WTC11 (cell line): ENCODE measurements around the gene SYNE4. TPM values are rescaled to one million over a fixed set of nuclear protein-coding genes. Genes with fewer than 3 reads are reported as not detected.
A peak's percentile ranks its signal among the peaks of the same experiment; 100 is the strongest.

Experiments
- ATAC-seq: fragments of 200-7000 bp; cut with Tn5 transposase; 2 replicates; pipeline ENCODE4 v1.10.0; 2021; ENCODE audit warnings: mild to moderate bottlenecking, moderate library complexity
- CTCF ChIA-PET: fragments of 300-600 bp; sonication (Branson Sonifier 250); formaldehyde crosslinking; loops from one replicate; lab custom pipeline; 2021; ENCODE audit warnings: antibody characterized with exemption; lab: Charles Lee
- POLR2A ChIA-PET: fragments of 350-600 bp; sonication (Branson Sonifier 250); formaldehyde crosslinking; loops from one replicate; lab custom pipeline; 2021; ENCODE audit warnings: antibody characterized with exemption; lab: Charles Lee
- DNase-seq: peaks from one replicate; pipeline ENCODE4 v3.0.0; 2021; ENCODE audit warnings: low spot score
- H3K27ac Mint-ChIP-seq: 2 replicates; pipeline ENCODE4 v1.8.0; 2021; ENCODE audit warnings: mixed read lengths
- H3K27me3 Mint-ChIP-seq: 2 replicates; pipeline ENCODE4 v1.8.0; 2021; ENCODE audit warnings: low read depth, mild to moderate bottlenecking, moderate library complexity, mixed read lengths
- H3K36me3 Mint-ChIP-seq: 2 replicates; pipeline ENCODE4 v1.8.0; 2021; ENCODE audit warnings: mixed read lengths
- H3K4me1 Mint-ChIP-seq: 2 replicates; pipeline ENCODE4 v1.8.0; 2022; ENCODE audit warnings: mixed read lengths
- H3K4me3 Mint-ChIP-seq: 2 replicates; pipeline ENCODE4 v1.8.0; 2021; ENCODE audit warnings: mild to moderate bottlenecking, moderate library complexity, mixed read lengths
- H3K9me3 Mint-ChIP-seq: 2 replicates; pipeline ENCODE4 v1.8.0; 2021; ENCODE audit warnings: mixed read lengths
- CREM ChIP-seq: sonication (generic); formaldehyde crosslinking; IDR thresholded peaks from 2 replicates; pipeline ENCODE4 v1.8.1; 2022; ENCODE audit warnings: mild to moderate bottlenecking, missing genetic modification reagents, moderate library complexity
- MYBL2 ChIP-seq: sonication (generic); formaldehyde crosslinking; IDR thresholded peaks from 2 replicates; pipeline ENCODE4 v1.8.1; 2023; ENCODE audit warnings: mild to moderate bottlenecking, moderate library complexity, missing genetic modification reagents
- NFE2L1 ChIP-seq: sonication (generic); formaldehyde crosslinking; IDR thresholded peaks from 2 replicates; pipeline ENCODE4 v1.8.1; 2023; ENCODE audit warnings: missing genetic modification reagents
- RELA ChIP-seq: sonication (generic); formaldehyde crosslinking; IDR thresholded peaks from 2 replicates; pipeline ENCODE4 v1.8.1; 2022; ENCODE audit warnings: missing genetic modification reagents, mild to moderate bottlenecking, borderline replicate concordance
- RORB ChIP-seq: fragments of 250-450 bp; sonication (Bioruptor Pico); IDR thresholded peaks from 2 replicates; pipeline ENCODE4 v1.9.0; 2021; ENCODE audit warnings: mild to moderate bottlenecking
- SOX15 ChIP-seq: fragments of 250-450 bp; sonication (Bioruptor Pico); IDR thresholded peaks from 2 replicates; pipeline ENCODE4 v1.9.0; 2021; ENCODE audit warnings: mild to moderate bottlenecking
- TCF7 ChIP-seq: sonication (generic); formaldehyde crosslinking; IDR thresholded peaks from 2 replicates; pipeline ENCODE4 v1.8.0; 2022; ENCODE audit warnings: mild to moderate bottlenecking, low read depth, missing genetic modification reagents, moderate library complexity
- ZBTB21 ChIP-seq: sonication (generic); formaldehyde crosslinking; IDR thresholded peaks from 2 replicates; pipeline ENCODE4 v1.8.1; 2023; ENCODE audit warnings: mild to moderate bottlenecking, missing genetic modification reagents, borderline replicate concordance
- ZNF121 ChIP-seq: sonication (generic); formaldehyde crosslinking; IDR thresholded peaks from 2 replicates; pipeline ENCODE4 v1.8.0; 2023; ENCODE audit warnings: missing genetic modification reagents
- ZNF219 ChIP-seq: sonication (generic); formaldehyde crosslinking; IDR thresholded peaks from 2 replicates; pipeline ENCODE4 v1.8.0; 2023; ENCODE audit warnings: missing genetic modification reagents, mild to moderate bottlenecking, borderline replicate concordance
- ZNF396 ChIP-seq: fragments of 250-450 bp; sonication (Bioruptor Pico); IDR thresholded peaks from 2 replicates; pipeline ENCODE4 v1.8.0; 2021; ENCODE audit warnings: mild to moderate bottlenecking, moderate library complexity, borderline replicate concordance
- total RNA-seq: library from RNA; stranded (reverse); gene quantifications from 3 replicates; pipeline ENCODE4 v1.2.3, GENCODE V29; 2021
- TF ChIP-seq, protein P1 (sequence below): sonication (generic); formaldehyde crosslinking; IDR thresholded peaks from 2 replicates; pipeline ENCODE4 v1.8.1; 2023; ENCODE audit warnings: mild to moderate bottlenecking, moderate library complexity, missing genetic modification reagents
- TF ChIP-seq, protein P2 (sequence below): fragments of 250-450 bp; sonication (Bioruptor Pico); IDR thresholded peaks from 2 replicates; pipeline ENCODE4 v1.9.0; 2021; ENCODE audit warnings: mild to moderate bottlenecking
- TF ChIP-seq, protein P3 (sequence below): sonication (generic); formaldehyde crosslinking; conservative IDR thresholded peaks from 2 replicates; pipeline ENCODE4 v1.8.1; 2022; ENCODE audit warnings: mild to moderate bottlenecking, missing genetic modification reagents
- TF ChIP-seq, protein P4 (sequence below): sonication (generic); formaldehyde crosslinking; IDR thresholded peaks from 2 replicates; pipeline ENCODE4 v1.8.0; 2022; ENCODE audit warnings: mild to moderate bottlenecking, missing genetic modification reagents
- TF ChIP-seq, protein P5 (sequence below): sonication (generic); formaldehyde crosslinking; IDR thresholded peaks from 2 replicates; pipeline ENCODE4 v1.8.1; 2022; ENCODE audit warnings: missing genetic modification reagents, borderline replicate concordance
- TF ChIP-seq, protein P6 (sequence below): fragments of 250-450 bp; sonication (Bioruptor Pico); IDR thresholded peaks from 2 replicates; pipeline ENCODE4 v2.1.2; 2022; ENCODE audit warnings: mild to moderate bottlenecking, moderate library complexity
- TF ChIP-seq, protein P7 (sequence below): sonication (generic); formaldehyde crosslinking; IDR thresholded peaks from 2 replicates; pipeline ENCODE4 v1.8.1; 2023; ENCODE audit warnings: mild to moderate bottlenecking, missing genetic modification reagents
- TF ChIP-seq, protein P8 (sequence below): sonication (generic); formaldehyde crosslinking; IDR thresholded peaks from 2 replicates; pipeline ENCODE4 v1.8.0; 2023; ENCODE audit warnings: missing genetic modification reagents

The SYNE4 gene
- total RNA-seq, 1 experiment from 2014 or later = 17.6 TPM

DNA sequence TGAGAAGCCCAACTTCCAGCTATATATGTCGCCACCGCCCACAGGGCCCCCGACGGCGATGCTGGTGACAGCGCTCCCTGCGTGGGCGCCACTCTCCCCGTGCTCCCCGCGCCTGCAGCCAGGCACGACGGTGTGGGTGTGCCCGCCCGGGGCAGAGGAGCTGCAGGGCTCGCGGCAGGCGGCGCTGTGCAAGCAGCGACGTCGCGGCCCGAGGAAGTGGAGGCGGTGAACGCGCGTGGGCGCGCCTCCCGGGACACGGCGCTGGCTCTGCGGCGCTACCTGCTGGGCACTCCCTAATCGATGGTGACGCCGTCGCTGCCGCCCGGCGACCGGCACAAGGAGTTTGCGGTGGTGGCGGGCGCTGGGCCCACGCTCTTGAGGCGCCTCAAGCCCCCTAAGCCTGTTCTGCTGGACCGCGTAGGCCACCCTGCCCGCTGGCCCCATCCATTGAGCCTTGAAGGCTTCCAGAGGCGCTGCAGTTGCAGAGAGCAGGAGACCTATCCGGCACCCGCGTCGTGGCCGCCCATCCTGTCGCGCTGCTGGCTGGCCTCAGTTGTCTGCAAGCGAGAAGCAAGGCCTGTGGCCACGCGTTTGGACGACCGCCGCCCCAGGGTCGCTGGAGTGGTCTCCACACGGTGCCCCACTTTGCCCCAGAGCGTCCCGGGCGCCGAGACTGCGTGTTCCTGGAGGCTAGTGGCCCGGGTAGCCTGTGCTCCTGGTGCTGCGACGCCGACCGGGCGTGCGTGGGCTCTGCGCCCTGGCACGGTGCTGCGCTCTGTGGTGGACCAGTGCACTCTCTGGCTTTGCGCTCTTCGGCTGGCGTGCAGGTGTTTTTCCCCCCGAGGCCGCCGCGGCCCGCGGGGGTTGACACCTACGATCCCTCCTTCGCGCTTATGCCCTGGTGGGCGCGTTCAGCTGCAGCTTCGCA is 49.3 kb downstream of the SYNE4 start:
- Mint-ChIP-seq H3K27ac (no peak overlapping the region), H3K36me3 (no peaks in the 10 kb centered on the region; the same call in 1 of the 2 replicates), H3K4me3 (peak overlapping the region; percentile 55), H3K4me1 (0 out of 2 replicates have a peak, but pooled peaks cover 4% of the 10 kb centered on the region), H3K27me3 (peaks cover 58% of the 10 kb centered on the region), H3K9me3 (peaks cover 6% of the 10 kb centered on the region)
- DNase-seq (peak; percentile 47), ATAC-seq (peak; percentile 60)
- TF ChIP-seq RELA (peak; percentile 65; the same call in 1 of the 2 replicates), TCF7 (no peak), ZBTB21 (CRISPR knock-in tag) (peak; percentile 73; the same call in 1 of the 2 replicates), ZNF219 (peak; percentile 16; the same call in 1 of the 2 replicates)
- TF ChIP-seq, protein P1, sequence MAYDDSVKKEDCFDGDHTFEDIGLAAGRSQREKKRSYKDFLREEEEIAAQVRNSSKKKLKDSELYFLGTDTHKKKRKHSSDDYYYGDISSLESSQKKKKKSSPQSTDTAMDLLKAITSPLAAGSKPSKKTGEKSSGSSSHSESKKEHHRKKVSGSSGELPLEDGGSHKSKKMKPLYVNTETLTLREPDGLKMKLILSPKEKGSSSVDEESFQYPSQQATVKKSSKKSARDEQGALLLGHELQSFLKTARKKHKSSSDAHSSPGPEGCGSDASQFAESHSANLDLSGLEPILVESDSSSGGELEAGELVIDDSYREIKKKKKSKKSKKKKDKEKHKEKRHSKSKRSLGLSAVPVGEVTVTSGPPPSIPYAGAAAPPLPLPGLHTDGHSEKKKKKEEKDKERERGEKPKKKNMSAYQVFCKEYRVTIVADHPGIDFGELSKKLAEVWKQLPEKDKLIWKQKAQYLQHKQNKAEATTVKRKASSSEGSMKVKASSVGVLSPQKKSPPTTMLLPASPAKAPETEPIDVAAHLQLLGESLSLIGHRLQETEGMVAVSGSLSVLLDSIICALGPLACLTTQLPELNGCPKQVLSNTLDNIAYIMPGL (CRISPR knock-in tag) = peak; percentile 55; the same call in 1 of the 2 replicates
- CTCF ChIA-PET = interaction anchor here (0.8 to 2.6 kb wide), 10 partner anchors 17 to 172 kb away, joined by 3 to 9 read pairs (median 4); partner anchors contain the start of genes SDHAF1 and SYNE4
- POLR2A ChIA-PET = interaction anchor here (0.6 kb wide), 1 partner anchor 33 kb away, joined by 5 read pairs; no protein-coding TSS in a partner anchor

DNA sequence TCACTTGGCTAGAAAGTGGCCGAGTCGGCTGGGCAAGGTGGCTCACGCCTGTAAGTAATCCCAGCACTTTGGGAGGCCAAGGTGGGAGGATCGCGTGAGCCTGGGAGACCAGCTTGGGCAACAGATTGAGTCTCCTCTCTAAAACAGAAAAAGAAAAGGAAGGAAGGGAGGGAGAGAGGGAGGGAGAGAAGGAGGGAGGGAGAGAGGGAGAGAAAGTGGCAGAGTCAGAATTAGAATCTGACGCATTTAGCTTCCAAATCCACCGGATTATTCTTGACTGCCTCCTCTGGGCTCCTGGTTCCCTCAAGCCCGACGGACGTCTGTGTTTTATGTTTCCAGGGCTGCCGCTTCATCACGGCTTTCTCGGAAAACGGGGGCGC is 50.0 kb downstream of the SYNE4 start:
- peak overlapping the region; percentile 62 for H3K4me3 Mint-ChIP-seq
- CTCF ChIA-PET = interaction anchor here (0.8 to 2.6 kb wide), 11 partner anchors 17 to 171 kb away, joined by 3 to 9 read pairs (median 3); partner anchors contain the start of genes SDHAF1 and SYNE4
- TF ChIP-seq, protein P2, sequence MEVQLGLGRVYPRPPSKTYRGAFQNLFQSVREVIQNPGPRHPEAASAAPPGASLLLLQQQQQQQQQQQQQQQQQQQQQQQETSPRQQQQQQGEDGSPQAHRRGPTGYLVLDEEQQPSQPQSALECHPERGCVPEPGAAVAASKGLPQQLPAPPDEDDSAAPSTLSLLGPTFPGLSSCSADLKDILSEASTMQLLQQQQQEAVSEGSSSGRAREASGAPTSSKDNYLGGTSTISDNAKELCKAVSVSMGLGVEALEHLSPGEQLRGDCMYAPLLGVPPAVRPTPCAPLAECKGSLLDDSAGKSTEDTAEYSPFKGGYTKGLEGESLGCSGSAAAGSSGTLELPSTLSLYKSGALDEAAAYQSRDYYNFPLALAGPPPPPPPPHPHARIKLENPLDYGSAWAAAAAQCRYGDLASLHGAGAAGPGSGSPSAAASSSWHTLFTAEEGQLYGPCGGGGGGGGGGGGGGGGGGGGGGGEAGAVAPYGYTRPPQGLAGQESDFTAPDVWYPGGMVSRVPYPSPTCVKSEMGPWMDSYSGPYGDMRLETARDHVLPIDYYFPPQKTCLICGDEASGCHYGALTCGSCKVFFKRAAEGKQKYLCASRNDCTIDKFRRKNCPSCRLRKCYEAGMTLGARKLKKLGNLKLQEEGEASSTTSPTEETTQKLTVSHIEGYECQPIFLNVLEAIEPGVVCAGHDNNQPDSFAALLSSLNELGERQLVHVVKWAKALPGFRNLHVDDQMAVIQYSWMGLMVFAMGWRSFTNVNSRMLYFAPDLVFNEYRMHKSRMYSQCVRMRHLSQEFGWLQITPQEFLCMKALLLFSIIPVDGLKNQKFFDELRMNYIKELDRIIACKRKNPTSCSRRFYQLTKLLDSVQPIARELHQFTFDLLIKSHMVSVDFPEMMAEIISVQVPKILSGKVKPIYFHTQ (CRISPR knock-in tag) = no peak
- TF ChIP-seq, protein P3, sequence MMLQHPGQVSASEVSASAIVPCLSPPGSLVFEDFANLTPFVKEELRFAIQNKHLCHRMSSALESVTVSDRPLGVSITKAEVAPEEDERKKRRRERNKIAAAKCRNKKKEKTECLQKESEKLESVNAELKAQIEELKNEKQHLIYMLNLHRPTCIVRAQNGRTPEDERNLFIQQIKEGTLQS (CRISPR knock-in tag) = no peak
- TF ChIP-seq RORB (CRISPR knock-in tag) = no peak
- TF ChIP-seq NFE2L1 (CRISPR knock-in tag) = no peak
- TF ChIP-seq, protein P4, sequence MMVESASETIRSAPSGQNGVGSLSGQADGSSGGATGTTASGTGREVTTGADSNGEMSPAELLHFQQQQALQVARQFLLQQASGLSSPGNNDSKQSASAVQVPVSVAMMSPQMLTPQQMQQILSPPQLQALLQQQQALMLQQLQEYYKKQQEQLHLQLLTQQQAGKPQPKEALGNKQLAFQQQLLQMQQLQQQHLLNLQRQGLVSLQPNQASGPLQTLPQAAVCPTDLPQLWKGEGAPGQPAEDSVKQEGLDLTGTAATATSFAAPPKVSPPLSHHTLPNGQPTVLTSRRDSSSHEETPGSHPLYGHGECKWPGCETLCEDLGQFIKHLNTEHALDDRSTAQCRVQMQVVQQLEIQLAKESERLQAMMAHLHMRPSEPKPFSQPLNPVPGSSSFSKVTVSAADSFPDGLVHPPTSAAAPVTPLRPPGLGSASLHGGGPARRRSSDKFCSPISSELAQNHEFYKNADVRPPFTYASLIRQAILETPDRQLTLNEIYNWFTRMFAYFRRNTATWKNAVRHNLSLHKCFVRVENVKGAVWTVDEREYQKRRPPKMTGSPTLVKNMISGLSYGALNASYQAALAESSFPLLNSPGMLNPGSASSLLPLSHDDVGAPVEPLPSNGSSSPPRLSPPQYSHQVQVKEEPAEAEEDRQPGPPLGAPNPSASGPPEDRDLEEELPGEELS (CRISPR knock-in tag) = no peak
- TF ChIP-seq, protein P5, sequence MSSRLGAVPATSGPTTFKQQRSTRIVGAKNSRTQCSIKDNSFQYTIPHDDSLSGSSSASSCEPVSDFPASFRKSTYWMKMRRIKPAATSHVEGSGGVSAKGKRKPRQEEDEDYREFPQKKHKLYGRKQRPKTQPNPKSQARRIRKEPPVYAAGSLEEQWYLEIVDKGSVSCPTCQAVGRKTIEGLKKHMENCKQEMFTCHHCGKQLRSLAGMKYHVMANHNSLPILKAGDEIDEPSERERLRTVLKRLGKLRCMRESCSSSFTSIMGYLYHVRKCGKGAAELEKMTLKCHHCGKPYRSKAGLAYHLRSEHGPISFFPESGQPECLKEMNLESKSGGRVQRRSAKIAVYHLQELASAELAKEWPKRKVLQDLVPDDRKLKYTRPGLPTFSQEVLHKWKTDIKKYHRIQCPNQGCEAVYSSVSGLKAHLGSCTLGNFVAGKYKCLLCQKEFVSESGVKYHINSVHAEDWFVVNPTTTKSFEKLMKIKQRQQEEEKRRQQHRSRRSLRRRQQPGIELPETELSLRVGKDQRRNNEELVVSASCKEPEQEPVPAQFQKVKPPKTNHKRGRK (CRISPR knock-in tag) = no peak
- TF ChIP-seq SOX15 = no peak
- TF ChIP-seq CREM (CRISPR knock-in tag) = no peak
- TF ChIP-seq ZNF219 = no peak
- TF ChIP-seq ZNF121 (CRISPR knock-in tag) = no peak
- TF ChIP-seq ZNF396 (CRISPR knock-in tag) = no peak
- TF ChIP-seq, protein P6, sequence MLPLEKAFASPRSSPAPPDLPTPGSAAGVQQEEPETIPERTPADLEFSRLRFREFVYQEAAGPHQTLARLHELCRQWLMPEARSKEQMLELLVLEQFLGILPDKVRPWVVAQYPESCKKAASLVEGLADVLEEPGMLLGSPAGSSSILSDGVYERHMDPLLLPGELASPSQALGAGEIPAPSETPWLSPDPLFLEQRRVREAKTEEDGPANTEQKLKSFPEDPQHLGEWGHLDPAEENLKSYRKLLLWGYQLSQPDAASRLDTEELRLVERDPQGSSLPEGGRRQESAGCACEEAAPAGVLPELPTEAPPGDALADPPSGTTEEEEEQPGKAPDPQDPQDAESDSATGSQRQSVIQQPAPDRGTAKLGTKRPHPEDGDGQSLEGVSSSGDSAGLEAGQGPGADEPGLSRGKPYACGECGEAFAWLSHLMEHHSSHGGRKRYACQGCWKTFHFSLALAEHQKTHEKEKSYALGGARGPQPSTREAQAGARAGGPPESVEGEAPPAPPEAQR (CRISPR knock-in tag) = no peak
- no peak for TF ChIP-seq TCF7
- TF ChIP-seq, protein P7, sequence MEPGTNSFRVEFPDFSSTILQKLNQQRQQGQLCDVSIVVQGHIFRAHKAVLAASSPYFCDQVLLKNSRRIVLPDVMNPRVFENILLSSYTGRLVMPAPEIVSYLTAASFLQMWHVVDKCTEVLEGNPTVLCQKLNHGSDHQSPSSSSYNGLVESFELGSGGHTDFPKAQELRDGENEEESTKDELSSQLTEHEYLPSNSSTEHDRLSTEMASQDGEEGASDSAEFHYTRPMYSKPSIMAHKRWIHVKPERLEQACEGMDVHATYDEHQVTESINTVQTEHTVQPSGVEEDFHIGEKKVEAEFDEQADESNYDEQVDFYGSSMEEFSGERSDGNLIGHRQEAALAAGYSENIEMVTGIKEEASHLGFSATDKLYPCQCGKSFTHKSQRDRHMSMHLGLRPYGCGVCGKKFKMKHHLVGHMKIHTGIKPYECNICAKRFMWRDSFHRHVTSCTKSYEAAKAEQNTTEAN (CRISPR knock-in tag) = no peak
- TF ChIP-seq MYBL2 (CRISPR knock-in tag) = no peak
- TF ChIP-seq, protein P8, sequence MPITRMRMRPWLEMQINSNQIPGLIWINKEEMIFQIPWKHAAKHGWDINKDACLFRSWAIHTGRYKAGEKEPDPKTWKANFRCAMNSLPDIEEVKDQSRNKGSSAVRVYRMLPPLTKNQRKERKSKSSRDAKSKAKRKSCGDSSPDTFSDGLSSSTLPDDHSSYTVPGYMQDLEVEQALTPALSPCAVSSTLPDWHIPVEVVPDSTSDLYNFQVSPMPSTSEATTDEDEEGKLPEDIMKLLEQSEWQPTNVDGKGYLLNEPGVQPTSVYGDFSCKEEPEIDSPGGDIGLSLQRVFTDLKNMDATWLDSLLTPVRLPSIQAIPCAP (CRISPR knock-in tag) = no peak
- TF ChIP-seq, all 79 proteins: peak for 0
- peaks cover 57% of the 10 kb centered on the region for H3K27me3 Mint-ChIP-seq
- DNase-seq = no peak
- POLR2A ChIA-PET = interaction anchor here (0.6 kb wide), 2 partner anchors 32 to 77 kb away, joined by 5 to 9 read pairs; no protein-coding TSS in a partner anchor
- 0 out of 2 replicates have a peak, but pooled peaks cover 4% of the 10 kb centered on the region for H3K4me1 Mint-ChIP-seq
- no peaks in the 10 kb centered on the region; the same call in 1 of the 2 replicates for H3K36me3 Mint-ChIP-seq
- H3K27ac Mint-ChIP-seq = no peak overlapping the region
- ATAC-seq = no peak
- H3K9me3 Mint-ChIP-seq = peaks cover 6% of the 10 kb centered on the region
